Endothelial cell of umbilical vein (primary cell): ENCODE results near the gene CACNA1C.

ENCODE experiments used
- CTCF ChIP-seq, 2 donors: IDR thresholded peaks; 1 replicate in 1 of 2; 2 replicates in 1 of 2; pipeline ENCODE4 v1.5.1; 2011; ENCODE audit warnings: low read length in 2 of 2, mild to moderate bottlenecking in 2 of 2, moderate library complexity in 2 of 2, control low read depth in 1 of 2, inconsistent platforms in 1 of 2, low read depth in 1 of 2; ENCODE audit not compliant: insufficient read depth in 1 of 2; ENCODE audit errors: extremely low read depth in 1 of 2
- EZH2 ChIP-seq: IDR thresholded peaks from 2 replicates; pipeline ENCODE4 v1.6.1; 2012; ENCODE audit warnings: borderline replicate concordance, low read depth, mild to moderate bottlenecking, moderate library complexity, low read length, inconsistent platforms; ENCODE audit not compliant: severe bottlenecking
- FOS ChIP-seq: IDR thresholded peaks from 2 replicates; pipeline ENCODE4 v1.6.1; 2011; ENCODE audit warnings: mild to moderate bottlenecking, low read length, moderate library complexity, borderline replicate concordance; ENCODE audit not compliant: insufficient read depth
- JUN ChIP-seq: IDR thresholded peaks from 2 replicates; pipeline ENCODE4 v1.6.1; 2011; ENCODE audit warnings: borderline replicate concordance, low read depth; ENCODE audit not compliant: insufficient read length, insufficient read depth
- POLR2A ChIP-seq: IDR thresholded peaks from 2 replicates; pipeline ENCODE4 v1.6.1; 2012; ENCODE audit warnings: low read depth, mild to moderate bottlenecking, control low read depth, low read length
- POLR2AphosphoS5 ChIP-seq: IDR thresholded peaks from 2 replicates; pipeline ENCODE4 v1.6.1; 2012; ENCODE audit warnings: low read depth, mild to moderate bottlenecking, control low read depth, low read length, moderate library complexity; ENCODE audit not compliant: insufficient read depth

- TF ChIP-seq CTCF (IDR thresholded peaks at IDR 0.05; ENCODE audit: extremely low read depth in 1 of 2, insufficient read depth in 1 of 2, low read depth in 1 of 2, low read length in 2 of 2), result no peak
- peak; percentile 28 for TF ChIP-seq POLR2A
- peak; percentile 84 for TF ChIP-seq FOS
- TF ChIP-seq EZH2, result no peak
- peak; percentile 33 for TF ChIP-seq POLR2AphosphoS5
- TF ChIP-seq JUN, result peak; percentile 84
These were observed 283.6 kb downstream of the CACNA1C start for GRCh38 chr12:2336409-2336829.
